ENCODE data around the gene FTO.
A peak's percentile ranks its signal among the peaks of the same experiment; 100 is the strongest.

The FTO gene

GRCh38 chr16:53721017-53721416, 17.1 kb downstream of the FTO start:
- CTCF ChIA-PET: interaction anchor here (0.6 to 1.7 kb wide), 2 partner anchors 22 to 51 kb away, joined by 3 to 5 read pairs; no protein-coding TSS in a partner anchor
- no peak overlapping the region for H3K27ac Mint-ChIP-seq

DNA sequence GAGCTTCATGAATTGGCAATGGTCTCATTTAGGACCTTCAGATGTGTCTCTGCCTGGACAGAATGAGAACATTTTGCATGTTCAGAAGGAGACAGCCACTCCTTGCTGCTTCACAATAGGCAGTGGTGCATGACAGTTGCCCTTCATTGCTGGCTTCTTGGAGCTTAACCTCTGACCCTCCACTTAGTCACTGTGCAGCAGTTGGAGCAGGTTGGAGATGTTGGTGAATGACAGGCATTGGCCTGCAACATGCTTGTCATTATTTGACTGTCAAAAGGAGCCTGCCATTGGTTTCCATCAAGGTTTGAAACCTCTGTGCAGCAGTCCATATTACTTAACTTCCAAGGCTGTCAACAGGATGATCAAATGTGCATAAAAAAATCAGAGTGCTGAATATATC, 22.7 kb downstream of the FTO start:
- H3K27ac Mint-ChIP-seq: no peak overlapping the region

More at GRCh38 chr16:53721017-53721416, 17.1 kb downstream of the FTO start:
- DNase-seq: no peak
- Mint-ChIP-seq H3K4me3 (no peak overlapping the region), H3K9me3 (no peaks in the 10 kb centered on the region), H3K4me1 (peaks cover 3% of the 10 kb centered on the region), H3K36me3 (no peaks in the 10 kb centered on the region), H3K27me3 (no peaks in the 10 kb centered on the region)

GRCh38 chr16:53730693-53731092, 26.7 kb downstream of the FTO start:
- no peaks in the 10 kb centered on the region for H3K36me3 Mint-ChIP-seq
- H3K27me3 Mint-ChIP-seq: no peaks in the 10 kb centered on the region
- no peak for DNase-seq
- no peak overlapping the region for H3K27ac Mint-ChIP-seq
- H3K9me3 Mint-ChIP-seq: peaks cover 2% of the 10 kb centered on the region
- no peak overlapping the region for H3K4me3 Mint-ChIP-seq
- H3K4me1 Mint-ChIP-seq: no peaks in the 10 kb centered on the region
- CTCF ChIA-PET: interaction anchor here (2.7 kb wide), 1 partner anchor 11 kb away, joined by 11 read pairs; no protein-coding TSS in a partner anchor

More for the DNA sequence above, 22.7 kb downstream of the FTO start:
- DNase-seq: no peak
- CTCF ChIA-PET: no interaction called here
- no peaks in the 10 kb centered on the region for H3K27me3 Mint-ChIP-seq
- no peak overlapping the region for H3K4me3 Mint-ChIP-seq
- H3K36me3 Mint-ChIP-seq: no peaks in the 10 kb centered on the region
- peaks cover 2% of the 10 kb centered on the region for H3K9me3 Mint-ChIP-seq
- H3K4me1 Mint-ChIP-seq: no peaks in the 10 kb centered on the region

DNA sequence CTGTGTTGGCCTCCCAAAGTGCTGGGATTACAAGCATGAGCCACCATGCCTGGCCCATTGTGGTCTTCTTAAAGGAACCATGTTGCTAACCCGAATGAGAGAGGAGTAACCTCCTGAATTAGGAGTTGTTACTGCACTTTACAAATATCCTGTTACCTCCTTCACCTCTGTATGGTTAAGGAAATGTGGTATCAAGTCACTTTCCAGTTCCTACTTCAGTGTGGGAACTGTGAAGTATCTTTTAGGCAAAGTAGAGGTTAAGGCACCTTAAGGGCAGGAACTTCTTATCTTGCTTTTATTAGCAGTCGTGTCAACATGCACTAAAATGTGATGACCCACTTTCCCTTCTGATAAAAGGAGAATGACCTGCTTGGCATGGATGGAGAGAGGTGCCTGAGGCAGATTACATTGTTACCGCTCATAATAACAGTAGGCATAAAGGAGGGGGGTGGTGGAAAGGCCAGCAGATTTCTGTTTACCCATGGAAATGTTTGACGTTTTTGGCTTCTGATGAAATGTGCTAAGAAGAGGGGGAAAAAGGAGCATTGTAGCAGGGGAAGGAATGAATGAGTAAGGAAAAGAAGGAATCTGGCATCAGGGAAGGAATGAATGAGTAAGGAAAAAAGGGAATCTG, 28.5 kb downstream of the FTO start:
- CTCF ChIA-PET: interaction anchor here (2.7 kb wide), 1 partner anchor 10 kb away, joined by 11 read pairs; no protein-coding TSS in a partner anchor

DNA sequence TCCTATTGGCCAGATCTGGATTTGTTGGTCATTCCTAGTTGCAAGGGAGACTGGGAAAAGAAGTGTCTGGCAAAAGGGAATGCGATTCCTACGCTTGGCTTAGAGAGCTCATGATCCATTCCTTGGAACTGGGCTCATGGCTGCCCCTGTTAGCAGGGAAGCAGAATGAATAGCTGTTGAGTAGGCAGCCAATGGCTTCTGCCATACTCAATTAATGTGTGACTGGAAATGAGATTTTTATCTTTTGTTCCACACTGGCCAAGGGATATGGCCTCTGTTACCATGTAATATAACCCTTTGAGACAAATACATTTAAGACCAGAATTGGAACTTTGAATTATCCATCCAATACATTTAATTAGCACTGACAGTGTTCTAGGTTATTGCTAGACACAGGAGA, 31.0 kb downstream of the FTO start:
- CTCF ChIA-PET: interaction anchor here (1.0 to 1.3 kb wide), 2 partner anchors 9 kb away, joined by 4 read pairs; no protein-coding TSS in a partner anchor
- H3K36me3 Mint-ChIP-seq: no peaks in the 10 kb centered on the region
- H3K27ac Mint-ChIP-seq: no peak overlapping the region

More for the DNA sequence above, 28.5 kb downstream of the FTO start:
- H3K4me1 Mint-ChIP-seq: no peaks in the 10 kb centered on the region
- no peak overlapping the region for H3K4me3 Mint-ChIP-seq
- DNase-seq: no peak
- no peaks in the 10 kb centered on the region for H3K27me3 Mint-ChIP-seq
- peaks cover 2% of the 10 kb centered on the region for H3K9me3 Mint-ChIP-seq
- H3K27ac Mint-ChIP-seq: no peak overlapping the region
- no peaks in the 10 kb centered on the region for H3K36me3 Mint-ChIP-seq

DNA sequence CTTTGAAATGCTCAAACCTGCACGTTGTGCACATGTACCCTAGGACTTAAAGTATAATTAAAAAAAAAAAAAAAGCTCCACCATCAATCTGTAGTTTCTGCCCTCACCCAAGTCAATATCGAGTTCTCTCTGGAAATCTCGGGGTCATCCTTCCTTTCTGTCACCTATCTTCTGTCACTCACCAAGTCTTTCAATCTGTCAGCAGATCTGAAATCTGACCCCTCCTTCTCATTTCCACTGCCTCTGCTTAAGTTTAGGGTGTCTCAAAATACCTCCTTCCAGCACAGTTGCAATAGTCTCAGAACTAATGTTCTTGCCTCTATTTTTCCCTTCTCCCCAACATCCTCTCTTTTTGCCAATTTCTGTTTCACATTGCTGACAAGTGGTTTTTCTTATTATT, 32.3 kb downstream of the FTO start:
- no peak overlapping the region for H3K4me3 Mint-ChIP-seq
- H3K27me3 Mint-ChIP-seq: no peaks in the 10 kb centered on the region
- no peak for DNase-seq
- H3K9me3 Mint-ChIP-seq: no peaks in the 10 kb centered on the region
- H3K4me1 Mint-ChIP-seq: no peaks in the 10 kb centered on the region
- H3K36me3 Mint-ChIP-seq: no peaks in the 10 kb centered on the region
- H3K27ac Mint-ChIP-seq: no peak overlapping the region
- CTCF ChIA-PET: interaction anchor here (1.3 kb wide), 1 partner anchor 8 kb away, joined by 4 read pairs; no protein-coding TSS in a partner anchor

More for the DNA sequence above, 31.0 kb downstream of the FTO start:
- no peak for DNase-seq
- H3K4me1 Mint-ChIP-seq: no peaks in the 10 kb centered on the region
- no peaks in the 10 kb centered on the region for H3K27me3 Mint-ChIP-seq
- H3K4me3 Mint-ChIP-seq: no peak overlapping the region
- no peaks in the 10 kb centered on the region for H3K9me3 Mint-ChIP-seq

- H3K36me3 Mint-ChIP-seq: no peaks in the 10 kb centered on the region
- H3K4me3 Mint-ChIP-seq: no peak overlapping the region
- CTCF ChIA-PET: no interaction called here
- no peak for DNase-seq
- H3K4me1 Mint-ChIP-seq: no peaks in the 10 kb centered on the region
- H3K9me3 Mint-ChIP-seq: no peaks in the 10 kb centered on the region
- H3K27ac Mint-ChIP-seq: no peak overlapping the region
- no peaks in the 10 kb centered on the region for H3K27me3 Mint-ChIP-seq
Observed at GRCh38 chr16:53737552-53737951, 33.6 kb downstream of the FTO start.

DNA sequence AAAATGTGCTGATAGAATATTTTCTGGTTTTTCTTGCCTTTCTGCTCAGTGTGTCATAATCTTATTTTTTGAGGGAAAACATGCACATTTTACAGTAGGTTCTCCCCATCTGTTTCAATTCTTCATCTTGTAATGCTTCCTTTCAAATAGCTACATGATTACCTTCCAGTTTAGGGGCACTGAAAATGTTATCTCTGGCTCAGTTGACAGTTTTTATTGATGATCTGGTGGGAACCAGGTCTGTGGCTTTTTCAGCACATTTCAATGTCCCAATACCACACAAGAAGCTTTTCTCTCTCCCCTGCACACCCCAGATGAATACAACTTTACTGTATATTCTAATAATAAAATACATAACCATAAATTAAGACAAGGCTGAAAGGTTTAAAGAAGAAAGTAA, 36.5 kb downstream of the FTO start:
- H3K36me3 Mint-ChIP-seq: no peaks in the 10 kb centered on the region
- no peaks in the 10 kb centered on the region for H3K27me3 Mint-ChIP-seq
- CTCF ChIA-PET: interaction anchor here (0.7 to 2.8 kb wide), 3 partner anchors 10 to 85 kb away, joined by 3 to 11 read pairs (median 4); no protein-coding TSS in a partner anchor
- no peak overlapping the region for H3K27ac Mint-ChIP-seq
- no peak for DNase-seq
- H3K9me3 Mint-ChIP-seq: no peaks in the 10 kb centered on the region
- H3K4me1 Mint-ChIP-seq: peaks cover 19% of the 10 kb centered on the region
- H3K4me3 Mint-ChIP-seq: no peak overlapping the region

DNA sequence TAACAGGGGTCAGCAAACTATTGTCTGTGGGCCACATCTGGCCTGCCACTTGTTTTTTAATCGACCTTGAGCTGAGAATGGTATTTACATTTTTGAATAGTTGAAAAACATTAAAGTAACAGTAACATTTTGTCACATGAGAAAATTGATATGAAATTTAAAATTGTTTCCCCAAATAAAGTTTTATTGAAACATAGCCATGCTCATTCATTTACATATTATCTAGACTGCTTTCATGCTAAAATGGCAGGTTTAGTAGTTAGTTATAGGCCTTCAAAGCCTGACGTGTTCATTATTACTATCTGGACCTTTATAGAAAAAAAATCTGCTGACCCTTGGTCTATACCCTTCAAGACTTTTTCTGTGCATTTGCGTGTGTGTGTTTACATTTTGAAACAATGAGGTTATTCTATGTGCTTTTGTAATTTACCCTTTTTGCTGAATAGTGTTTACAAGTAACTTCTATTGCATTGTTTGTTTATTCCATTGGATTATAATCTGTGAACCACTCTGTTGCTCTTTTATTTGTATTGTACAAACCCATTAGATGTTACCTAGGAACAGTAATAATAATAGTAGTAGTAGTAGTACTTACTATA, 37.1 kb downstream of the FTO start:
- no peaks in the 10 kb centered on the region for H3K36me3 Mint-ChIP-seq
- no peaks in the 10 kb centered on the region for H3K27me3 Mint-ChIP-seq
- H3K4me3 Mint-ChIP-seq: no peak overlapping the region
- H3K4me1 Mint-ChIP-seq: peaks cover 23% of the 10 kb centered on the region
- no peak for DNase-seq
- CTCF ChIA-PET: interaction anchor here (0.7 to 2.8 kb wide), 3 partner anchors 10 to 84 kb away, joined by 3 to 11 read pairs (median 4); no protein-coding TSS in a partner anchor
- H3K27ac Mint-ChIP-seq: no peak overlapping the region
- no peaks in the 10 kb centered on the region for H3K9me3 Mint-ChIP-seq

GRCh38 chr16:53741546-53741945, 37.6 kb downstream of the FTO start:
- no peaks in the 10 kb centered on the region for H3K36me3 Mint-ChIP-seq
- no peaks in the 10 kb centered on the region for H3K9me3 Mint-ChIP-seq
- peaks cover 23% of the 10 kb centered on the region for H3K4me1 Mint-ChIP-seq
- DNase-seq: no peak
- CTCF ChIA-PET: interaction anchor here (2.8 kb wide), 1 partner anchor 11 kb away, joined by 11 read pairs; no protein-coding TSS in a partner anchor
- no peaks in the 10 kb centered on the region for H3K27me3 Mint-ChIP-seq
- no peak overlapping the region for H3K27ac Mint-ChIP-seq
- no peak overlapping the region for H3K4me3 Mint-ChIP-seq

DNA sequence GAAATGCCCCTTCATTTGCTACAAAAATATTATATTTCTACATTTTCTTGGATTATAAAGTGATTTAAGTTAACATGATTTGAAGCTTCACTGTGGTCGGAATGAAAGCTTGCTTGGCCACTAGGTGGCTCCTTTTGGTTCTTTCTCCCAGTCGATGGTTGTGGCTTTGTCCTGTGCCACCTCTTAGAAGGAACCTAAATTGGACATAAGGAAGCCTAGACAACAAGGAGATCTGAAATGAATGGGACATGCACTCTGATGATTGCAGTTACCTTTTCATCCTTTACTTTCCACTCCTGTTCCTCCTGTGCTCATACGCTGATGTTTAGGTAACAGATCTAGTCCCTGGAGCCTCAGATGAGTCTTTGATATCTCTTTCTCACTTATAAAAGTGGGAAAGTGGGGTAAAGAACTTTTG, 39.2 kb downstream of the FTO start:
- Mint-ChIP-seq H3K4me3 (no peak overlapping the region), H3K27me3 (no peaks in the 10 kb centered on the region), H3K4me1 (peaks cover 23% of the 10 kb centered on the region), H3K9me3 (no peaks in the 10 kb centered on the region), H3K27ac (no peak overlapping the region), H3K36me3 (no peaks in the 10 kb centered on the region)
- peak; percentile 34 for DNase-seq
- CTCF ChIA-PET: interaction anchor here (0.6 to 3.5 kb wide), 19 partner anchors 9 to 195 kb away, joined by 3 to 23 read pairs (median 4); partner anchors contain the start of genes FTO and RPGRIP1L

- CTCF ChIA-PET: interaction anchor here (0.9 to 3.5 kb wide), 9 partner anchors 9 to 421 kb away, joined by 3 to 23 read pairs (median 4); partner anchors contain the start of genes FTO and RPGRIP1L
- no peaks in the 10 kb centered on the region for H3K36me3 Mint-ChIP-seq
- peaks cover 23% of the 10 kb centered on the region for H3K4me1 Mint-ChIP-seq
- no peaks in the 10 kb centered on the region for H3K27me3 Mint-ChIP-seq
- no peaks in the 10 kb centered on the region for H3K9me3 Mint-ChIP-seq
- H3K4me3 Mint-ChIP-seq: no peak overlapping the region
- peak; percentile 40 for DNase-seq
- H3K27ac Mint-ChIP-seq: no peak overlapping the region
Observed at GRCh38 chr16:53744449-53744848, 40.5 kb downstream of the FTO start.

DNA sequence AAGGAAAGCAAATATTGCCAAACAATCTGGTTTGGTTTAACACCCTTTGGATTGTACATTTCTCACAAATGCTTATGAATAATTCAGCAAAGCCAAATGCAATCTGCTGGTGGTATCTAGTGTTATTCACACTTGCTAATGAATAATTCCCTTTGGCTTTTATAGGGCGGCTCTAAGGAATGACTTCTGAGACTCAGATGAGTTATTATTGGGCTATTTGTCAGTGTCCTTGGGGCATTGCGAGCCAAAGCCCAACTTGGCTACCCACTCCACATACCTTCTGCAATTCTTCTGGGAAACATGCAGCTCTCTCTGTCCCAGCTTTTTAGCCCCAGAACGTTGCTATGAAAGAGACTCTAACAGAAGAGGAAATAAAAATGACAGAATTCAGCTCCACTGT, 41.1 kb downstream of the FTO start:
- H3K27me3 Mint-ChIP-seq: no peaks in the 10 kb centered on the region
- H3K9me3 Mint-ChIP-seq: no peaks in the 10 kb centered on the region
- H3K4me3 Mint-ChIP-seq: no peak overlapping the region
- no peak overlapping the region for H3K27ac Mint-ChIP-seq
- no peak for DNase-seq
- no peaks in the 10 kb centered on the region for H3K36me3 Mint-ChIP-seq
- CTCF ChIA-PET: interaction anchor here (1.4 to 3.5 kb wide), 5 partner anchors 9 to 77 kb away, joined by 4 to 23 read pairs (median 11); partner anchors contain the start of genes FTO and RPGRIP1L
- H3K4me1 Mint-ChIP-seq: peaks cover 23% of the 10 kb centered on the region

GRCh38 chr16:53745753-53746266, 41.9 kb downstream of the FTO start:
- Mint-ChIP-seq H3K4me1 (peaks cover 23% of the 10 kb centered on the region), H3K36me3 (no peaks in the 10 kb centered on the region), H3K27me3 (no peaks in the 10 kb centered on the region), H3K9me3 (no peaks in the 10 kb centered on the region), H3K4me3 (no peak overlapping the region), H3K27ac (no peak overlapping the region)
- no peak for DNase-seq
- CTCF ChIA-PET: no interaction called here
